ENCODE results near the gene ADAMTSL2. TPM values are rescaled to one million over a fixed set of nuclear protein-coding genes. Genes with fewer than 3 reads are reported as not detected.

The ADAMTSL2 gene
- total RNA-seq: not detected

DNA sequence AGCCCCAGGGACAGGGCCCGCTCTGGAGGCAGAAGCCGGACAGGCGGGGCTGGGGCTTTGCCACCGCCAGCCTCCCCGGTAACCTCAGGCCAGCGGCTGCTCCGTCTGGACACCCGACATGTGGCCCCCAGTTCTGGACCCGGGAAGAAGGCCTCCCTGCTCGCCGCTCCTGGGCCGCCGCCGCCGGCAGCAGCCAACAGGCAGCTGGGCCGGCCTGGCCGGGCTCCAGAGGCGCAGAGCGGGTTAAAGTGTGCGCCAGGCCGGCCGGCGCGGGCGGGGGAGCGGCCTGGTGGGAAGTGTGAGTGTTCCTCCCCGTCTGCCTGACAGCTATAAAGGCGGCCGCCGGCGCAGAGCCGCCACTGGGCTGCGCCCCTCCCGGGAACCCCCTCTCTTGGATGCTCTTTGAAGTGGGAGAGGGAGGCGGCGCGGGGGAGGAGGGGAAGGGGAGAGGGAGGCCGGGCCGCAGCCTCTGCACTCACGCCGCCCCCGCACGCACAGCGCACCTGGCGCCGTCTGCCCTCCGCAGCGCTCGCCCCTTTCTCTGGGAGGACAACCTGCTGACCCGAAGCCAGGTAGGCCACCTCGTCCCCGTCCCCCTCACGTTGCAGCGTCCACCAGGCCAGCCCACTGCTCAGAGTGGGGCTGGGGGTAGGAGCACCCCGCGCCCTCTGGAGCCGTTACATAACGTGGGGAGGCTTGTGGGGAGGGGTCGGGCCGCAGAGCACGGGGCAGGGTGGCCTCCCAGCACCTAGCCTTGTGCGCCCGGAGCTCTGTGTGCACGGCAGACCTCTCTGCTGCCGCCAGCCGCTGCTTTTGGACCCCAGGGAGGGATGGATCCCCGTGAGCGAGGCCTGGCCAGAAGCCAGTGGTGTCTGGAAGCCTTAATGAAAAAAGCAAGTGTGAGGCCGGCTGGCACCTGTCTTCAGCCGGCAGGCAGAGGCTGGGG, at the start of gene ADAMTSL2:
Gene ADAMTSL2 (plus strand): TSS at position 359 of the 946 bp plus-strand sequence. CDS start 2,009 bp downstream, outside the sequence.
- H3K27me3 Mint-ChIP-seq: peaks cover 26% of the 10 kb centered on the region
- no peaks in the 10 kb centered on the region for H3K9me3 Mint-ChIP-seq (ENCODE audit: low read depth)
- ATAC-seq: no peak
- no peaks in the 10 kb centered on the region for H3K4me1 Mint-ChIP-seq
- no peak for DNase-seq
- H3K36me3 Mint-ChIP-seq: no peaks in the 10 kb centered on the region
- H3K27ac Mint-ChIP-seq: no peak within 1 kb of the TSS
- CTCF ChIA-PET: no interaction called here
- no peak within 1 kb of the TSS for H3K4me3 Mint-ChIP-seq

DNA sequence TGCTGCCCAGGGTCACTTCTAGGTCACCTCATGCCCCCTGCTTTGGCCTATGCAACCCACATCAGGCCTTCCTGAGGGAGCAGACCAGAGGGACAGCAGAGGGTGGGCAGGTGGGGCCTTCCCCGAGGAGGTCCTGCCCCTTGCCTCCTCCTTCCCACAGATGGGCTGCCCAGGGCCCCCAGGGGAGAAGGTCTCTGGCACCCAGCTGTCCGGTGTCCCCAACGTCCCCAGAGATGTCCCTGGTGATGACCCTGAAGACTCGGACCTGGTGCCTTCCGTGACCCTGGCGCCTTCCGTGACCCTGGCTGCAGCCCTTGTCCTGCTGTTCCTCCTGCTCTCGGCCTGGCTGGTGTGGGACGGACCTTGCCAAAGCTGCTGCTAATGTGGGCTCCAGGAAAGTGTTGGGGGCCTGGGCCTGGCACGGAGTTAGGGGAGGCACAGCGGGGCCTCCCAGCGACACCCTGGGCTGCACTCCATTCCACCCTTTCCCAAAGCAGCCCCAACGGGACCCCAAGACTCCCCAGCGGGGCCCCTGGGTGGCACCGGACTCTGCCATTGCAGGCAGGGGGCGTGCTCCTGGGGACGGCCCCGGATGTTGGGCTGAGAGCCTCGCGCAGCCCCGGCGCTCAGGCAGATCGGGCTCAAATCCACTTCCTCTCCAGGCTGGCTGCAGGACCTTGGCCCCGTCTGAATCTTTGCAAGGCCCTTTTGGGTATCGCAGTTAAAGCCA, 48.8 kb upstream of the ADAMTSL2 start:
- no peak overlapping the region for H3K27ac Mint-ChIP-seq

DNA sequence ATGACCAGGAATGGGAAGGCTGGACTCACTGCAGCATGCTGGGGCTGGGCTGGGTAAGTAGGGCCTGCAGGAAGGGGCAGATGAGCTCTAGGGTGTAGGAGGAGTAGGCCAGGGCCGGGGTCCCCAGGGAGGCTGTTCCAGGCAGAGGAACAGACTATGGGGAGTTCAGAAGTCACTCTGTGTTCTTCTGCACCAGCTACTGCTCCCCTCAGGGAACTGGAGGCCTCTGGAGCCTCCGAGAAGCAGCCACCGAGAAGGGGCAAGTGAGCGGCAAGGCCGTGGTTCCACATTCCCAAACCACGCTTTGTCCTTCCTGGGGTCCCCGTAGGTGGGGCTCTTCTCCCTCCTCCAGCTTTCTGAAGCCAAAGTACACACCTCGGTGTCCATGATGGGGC, 47.2 kb upstream of the ADAMTSL2 start:
- Mint-ChIP-seq H3K9me3 (ENCODE audit: low read depth) (no peaks in the 10 kb centered on the region), H3K27me3 (peaks cover 5% of the 10 kb centered on the region), H3K36me3 (no peaks in the 10 kb centered on the region), H3K27ac (no peak overlapping the region), H3K4me3 (no peak overlapping the region), H3K4me1 (peaks cover 6% of the 10 kb centered on the region)
- ATAC-seq: no peak
- CTCF ChIA-PET: interaction anchor here (1.1 to 4.8 kb wide), 11 partner anchors 9 to 306 kb away, joined by 3 to 52 read pairs (median 6); partner anchors contain the start of genes CACFD1, REXO4 and STKLD1
- DNase-seq: no peak

More for the DNA sequence above, 48.8 kb upstream of the ADAMTSL2 start:
- Mint-ChIP-seq H3K4me1 (peaks cover 6% of the 10 kb centered on the region), H3K9me3 (ENCODE audit: low read depth) (no peaks in the 10 kb centered on the region), H3K27me3 (peaks cover 5% of the 10 kb centered on the region), H3K4me3 (no peak overlapping the region), H3K36me3 (no peaks in the 10 kb centered on the region)
- ATAC-seq (peak; percentile 57), DNase-seq (no peak)
- CTCF ChIA-PET: interaction anchor here (0.7 to 4.8 kb wide), 20 partner anchors 10 to 464 kb away, joined by 3 to 52 read pairs (median 4); partner anchors contain the start of genes REXO4, STKLD1, SURF1 and SURF2

DNA sequence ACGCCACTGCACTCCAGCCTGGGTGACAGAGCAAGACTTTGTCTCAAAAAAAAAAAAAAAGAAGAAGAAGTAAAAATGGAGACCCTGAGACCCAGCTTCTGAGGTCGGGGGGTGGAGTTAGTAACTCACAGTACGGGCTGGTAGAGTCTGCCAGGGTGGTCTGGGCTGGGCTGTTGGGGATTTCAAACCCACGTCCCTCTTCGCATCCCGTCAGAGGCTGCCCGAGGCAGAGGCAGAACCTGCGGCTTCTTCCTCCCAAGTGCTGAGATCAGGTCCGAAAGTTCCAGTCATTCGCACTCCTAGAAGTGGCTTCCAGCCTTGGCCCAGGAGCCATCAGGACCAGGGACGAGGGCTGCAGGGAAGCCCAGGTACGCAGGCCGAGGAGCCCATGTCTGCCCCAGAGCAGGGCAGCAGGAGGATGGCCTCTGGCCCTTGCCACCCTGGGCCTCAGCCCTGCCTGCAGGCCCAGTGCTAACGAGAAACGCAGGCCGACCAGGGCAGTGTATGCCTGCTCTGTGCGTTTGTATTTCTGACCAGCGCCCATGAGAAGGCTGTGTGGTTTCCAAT, 45.7 kb upstream of the ADAMTSL2 start:
- DNase-seq (no peak), ATAC-seq (no peak)
- H3K9me3 Mint-ChIP-seq (ENCODE audit: low read depth): no peaks in the 10 kb centered on the region
- H3K4me1 Mint-ChIP-seq: peaks cover 6% of the 10 kb centered on the region
- H3K27me3 Mint-ChIP-seq: peaks cover 5% of the 10 kb centered on the region
- no peaks in the 10 kb centered on the region for H3K36me3 Mint-ChIP-seq
- no peak overlapping the region for H3K4me3 Mint-ChIP-seq
- CTCF ChIA-PET: interaction anchor here (0.9 to 4.8 kb wide), 5 partner anchors 84 to 458 kb away, joined by 3 to 52 read pairs (median 3); no protein-coding TSS in a partner anchor
- H3K27ac Mint-ChIP-seq: no peak overlapping the region

DNA sequence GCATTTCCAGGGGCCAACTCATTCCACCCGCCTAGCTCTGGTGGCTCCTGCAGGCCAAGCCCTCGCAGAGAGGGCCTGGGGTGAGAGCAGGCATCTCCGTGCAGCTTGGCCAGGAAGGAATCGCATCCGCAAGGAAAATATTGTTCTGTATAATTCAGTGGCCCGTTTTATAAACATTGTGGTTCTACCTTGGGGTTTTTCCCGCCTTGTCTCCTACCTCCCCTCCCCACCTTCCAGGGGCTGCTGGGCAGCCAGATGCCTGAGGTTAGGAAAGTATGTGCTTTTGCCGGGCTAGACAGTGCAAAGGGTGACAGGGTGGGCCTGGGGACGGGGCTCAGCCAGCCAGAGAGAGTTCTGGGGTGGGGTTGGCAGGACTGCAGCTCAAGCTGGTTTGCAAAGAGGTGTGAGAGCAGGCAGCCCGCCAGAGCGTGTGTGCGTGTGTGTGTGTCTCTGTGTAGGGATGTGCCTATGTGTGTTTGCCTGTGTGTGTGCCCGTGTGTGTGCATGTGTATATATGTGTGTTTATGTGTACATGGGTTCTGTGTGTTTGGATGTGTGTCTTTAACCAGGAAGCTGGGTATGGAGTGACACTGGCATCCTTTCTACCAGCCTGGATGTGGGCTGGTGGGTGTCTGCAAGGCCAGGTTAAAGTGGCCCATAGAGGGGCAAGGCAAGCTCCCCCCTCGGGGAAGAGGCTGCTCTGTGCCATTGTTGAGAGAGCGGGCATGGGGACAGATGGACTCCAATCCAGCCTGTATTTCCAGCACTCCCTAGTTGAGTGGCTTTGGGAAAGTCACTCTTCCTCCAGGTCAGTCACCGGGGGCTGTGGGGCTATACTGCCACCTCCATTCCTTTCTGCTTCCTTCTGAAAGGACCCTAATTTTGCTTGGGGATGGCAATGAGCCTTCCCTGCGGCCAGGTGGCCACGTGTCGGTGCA, 45.0 kb upstream of the ADAMTSL2 start:
- H3K9me3 Mint-ChIP-seq (ENCODE audit: low read depth): no peaks in the 10 kb centered on the region
- H3K4me3 Mint-ChIP-seq: no peak overlapping the region
- DNase-seq (no peak), ATAC-seq (no peak)
- CTCF ChIA-PET: interaction anchor here (1.1 to 4.8 kb wide), 3 partner anchors 85 to 303 kb away, joined by 3 to 52 read pairs (median 3); no protein-coding TSS in a partner anchor
- H3K27me3 Mint-ChIP-seq: peaks cover 5% of the 10 kb centered on the region
- no peak overlapping the region for H3K27ac Mint-ChIP-seq
- no peaks in the 10 kb centered on the region for H3K36me3 Mint-ChIP-seq
- peaks cover 6% of the 10 kb centered on the region for H3K4me1 Mint-ChIP-seq

DNA sequence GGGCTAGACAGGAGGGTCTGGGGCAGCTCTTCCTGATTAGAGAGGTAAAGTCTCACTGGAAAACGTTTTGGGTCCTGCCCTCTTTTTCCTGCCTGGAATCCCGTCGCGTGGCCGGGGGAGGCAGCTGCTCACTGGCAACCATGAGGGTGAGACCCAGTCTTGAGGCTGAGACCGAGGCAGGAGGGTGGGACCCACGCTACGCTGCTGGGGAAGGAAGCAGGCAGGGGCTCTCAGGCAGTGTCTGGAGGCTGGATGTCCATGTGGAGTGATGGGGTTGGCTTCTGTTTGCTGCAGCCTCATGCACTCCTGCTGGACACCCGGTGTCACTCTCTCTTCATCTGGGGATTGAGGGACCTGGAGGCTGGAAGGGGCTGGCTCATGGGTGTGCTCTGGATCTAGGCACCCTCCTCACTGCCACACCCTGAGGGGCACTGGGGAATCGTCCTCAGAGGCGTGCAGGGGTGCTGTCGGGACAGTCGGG, 44.3 kb upstream of the ADAMTSL2 start:
- Mint-ChIP-seq H3K27me3 (peaks cover 5% of the 10 kb centered on the region), H3K9me3 (ENCODE audit: low read depth) (no peaks in the 10 kb centered on the region), H3K4me3 (no peak overlapping the region), H3K36me3 (no peaks in the 10 kb centered on the region), H3K27ac (no peak overlapping the region), H3K4me1 (peaks cover 6% of the 10 kb centered on the region)
- DNase-seq (no peak), ATAC-seq (no peak)
- CTCF ChIA-PET: interaction anchor here (0.8 to 4.8 kb wide), 2 partner anchors 303 to 858 kb away, joined by 3 to 52 read pairs; no protein-coding TSS in a partner anchor

DNA sequence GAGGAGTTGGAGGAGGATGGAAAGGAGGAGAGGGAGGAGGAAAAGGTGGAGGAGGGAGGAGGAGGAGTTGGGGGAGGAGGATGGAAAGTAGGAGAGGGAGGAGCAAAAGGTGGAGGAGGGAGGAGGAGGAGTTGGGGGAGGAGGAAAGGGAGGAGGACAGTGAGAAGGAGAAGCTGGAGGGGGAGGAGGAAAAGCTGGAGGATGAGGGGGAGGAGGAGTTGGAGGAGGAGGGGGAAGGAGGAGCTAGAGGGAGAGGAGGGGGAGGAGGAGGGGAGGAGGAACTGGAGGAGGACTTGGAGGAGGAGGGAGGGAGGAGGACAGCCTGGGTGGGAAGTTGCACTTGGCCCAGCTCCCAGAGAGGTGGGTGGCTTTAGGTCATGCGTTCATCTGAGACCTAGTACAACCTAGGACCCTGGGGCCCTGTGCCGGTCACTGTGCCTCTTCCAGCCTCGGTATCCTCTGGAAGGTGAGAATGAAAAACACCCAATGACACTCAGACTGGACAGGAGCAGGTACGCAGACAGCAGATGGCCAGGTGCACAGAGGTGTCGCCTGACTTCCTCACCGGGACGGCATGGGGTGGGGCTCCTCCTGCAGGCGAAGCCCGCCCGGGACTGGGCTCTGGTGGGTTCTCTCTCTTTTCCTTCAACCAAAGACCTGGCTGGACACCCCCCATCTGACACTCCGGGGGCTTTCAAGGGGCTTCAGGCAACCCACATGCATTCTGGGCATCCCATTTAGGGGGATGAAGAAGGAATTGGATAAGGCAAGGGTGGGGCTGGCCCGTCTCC, 43.4 kb upstream of the ADAMTSL2 start:
- H3K36me3 Mint-ChIP-seq: no peaks in the 10 kb centered on the region
- H3K4me1 Mint-ChIP-seq: peaks cover 4% of the 10 kb centered on the region
- H3K27ac Mint-ChIP-seq: no peak overlapping the region
- H3K4me3 Mint-ChIP-seq: no peak overlapping the region
- no peak for ATAC-seq
- DNase-seq: no peak
- no peaks in the 10 kb centered on the region for H3K9me3 Mint-ChIP-seq (ENCODE audit: low read depth)
- H3K27me3 Mint-ChIP-seq: peaks cover 5% of the 10 kb centered on the region
- CTCF ChIA-PET: interaction anchor here (0.8 kb wide), 1 partner anchor 857 kb away, joined by 3 read pairs; no protein-coding TSS in a partner anchor

DNA sequence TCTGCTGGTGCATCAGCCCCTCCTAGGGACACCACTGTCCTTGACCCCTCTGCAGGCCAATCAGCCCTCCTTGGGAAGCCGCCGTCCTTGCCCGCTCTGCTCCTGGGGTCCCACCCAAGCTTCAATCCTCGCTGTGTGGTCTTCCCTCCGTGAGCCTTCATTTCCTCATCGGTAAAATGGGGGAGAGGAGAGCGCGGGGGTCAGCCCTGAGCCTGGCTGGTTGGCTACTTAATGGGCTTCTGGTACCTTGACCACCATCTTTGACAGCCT, 42.9 kb upstream of the ADAMTSL2 start:
- H3K27me3 Mint-ChIP-seq: peaks cover 5% of the 10 kb centered on the region
- H3K36me3 Mint-ChIP-seq: no peaks in the 10 kb centered on the region
- no peak for DNase-seq
- H3K27ac Mint-ChIP-seq: no peak overlapping the region
- H3K4me3 Mint-ChIP-seq: no peak overlapping the region
- ATAC-seq: no peak
- no peaks in the 10 kb centered on the region for H3K9me3 Mint-ChIP-seq (ENCODE audit: low read depth)
- H3K4me1 Mint-ChIP-seq: no peaks in the 10 kb centered on the region
- CTCF ChIA-PET: no interaction called here

DNA sequence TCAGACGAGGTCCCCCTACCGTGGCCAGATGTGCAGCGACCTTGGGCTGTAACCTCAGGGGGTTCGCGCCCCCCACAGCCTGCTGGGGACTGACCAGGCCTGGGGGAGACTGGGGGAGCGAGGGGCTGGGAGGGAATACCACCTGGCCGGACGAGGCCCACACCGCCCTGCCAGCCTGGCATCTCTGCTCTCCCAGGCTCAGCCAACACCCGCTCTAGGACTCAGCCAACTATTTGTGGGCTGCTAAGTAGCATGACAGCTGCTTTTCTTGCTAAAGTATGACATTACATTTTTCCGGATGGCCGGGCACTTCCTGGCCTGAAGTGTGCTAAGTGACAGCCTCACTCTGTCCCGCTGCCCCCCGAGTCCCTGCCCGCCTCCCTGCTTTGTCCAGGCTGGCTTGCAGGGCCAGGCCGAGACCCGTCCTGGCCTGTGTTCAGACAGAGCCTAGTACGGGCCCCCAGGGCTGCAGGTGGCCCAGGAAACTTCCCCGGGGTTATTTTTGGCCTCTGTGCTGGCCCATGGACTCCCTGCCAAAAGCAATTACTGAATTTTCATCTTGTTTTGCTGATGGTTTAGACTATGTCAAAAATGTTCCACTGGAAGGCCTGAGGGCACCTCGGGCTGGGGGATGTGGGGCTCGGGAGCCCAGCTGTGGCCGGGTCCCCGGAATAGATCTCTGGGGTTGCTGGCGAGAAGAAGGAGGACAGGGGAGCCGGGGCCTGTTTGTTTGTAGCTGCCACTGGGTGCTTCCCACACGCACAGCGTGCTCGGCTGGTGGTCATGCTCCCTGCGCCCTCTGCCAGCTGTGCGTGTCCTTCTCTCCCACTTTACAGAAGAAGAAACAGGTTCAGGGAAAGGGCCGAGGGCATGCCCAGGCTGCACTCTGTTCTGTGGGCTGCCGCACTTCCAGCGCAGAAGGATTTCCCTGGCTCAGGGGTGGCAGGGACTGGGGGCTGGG, 42.2 kb upstream of the ADAMTSL2 start:
- peaks cover 5% of the 10 kb centered on the region for H3K27me3 Mint-ChIP-seq
- H3K9me3 Mint-ChIP-seq (ENCODE audit: low read depth): no peaks in the 10 kb centered on the region
- ATAC-seq (no peak), DNase-seq (no peak)
- H3K27ac Mint-ChIP-seq: no peak overlapping the region
- H3K4me1 Mint-ChIP-seq: no peaks in the 10 kb centered on the region
- H3K36me3 Mint-ChIP-seq: no peaks in the 10 kb centered on the region
- CTCF ChIA-PET: no interaction called here
- no peak overlapping the region for H3K4me3 Mint-ChIP-seq

DNA sequence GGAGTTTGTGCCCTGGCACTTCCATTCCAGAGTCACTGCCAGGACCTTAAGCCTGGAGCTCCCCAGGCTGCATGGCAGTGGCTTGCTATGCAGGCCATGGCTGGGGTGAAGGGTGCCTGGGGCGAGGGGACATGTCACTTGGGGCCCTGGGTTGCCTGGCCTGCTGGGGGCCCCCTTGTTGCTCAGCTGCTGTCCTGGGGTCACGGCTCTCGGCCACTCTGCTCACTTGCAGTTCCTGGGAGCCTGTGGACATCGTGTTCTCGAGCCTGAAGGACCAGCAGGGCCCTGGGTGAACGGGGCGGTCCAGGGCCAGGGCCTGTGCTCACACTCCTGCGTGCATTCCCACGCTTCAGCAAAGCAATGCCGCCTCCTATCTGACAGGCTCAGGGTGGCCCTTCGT, 41.1 kb upstream of the ADAMTSL2 start:
- CTCF ChIA-PET: no interaction called here
- Mint-ChIP-seq H3K9me3 (ENCODE audit: low read depth) (no peaks in the 10 kb centered on the region), H3K27me3 (peaks cover 5% of the 10 kb centered on the region), H3K36me3 (no peaks in the 10 kb centered on the region), H3K4me3 (no peak overlapping the region), H3K4me1 (no peaks in the 10 kb centered on the region), H3K27ac (no peak overlapping the region)
- no peak for ATAC-seq
- DNase-seq: no peak

DNA sequence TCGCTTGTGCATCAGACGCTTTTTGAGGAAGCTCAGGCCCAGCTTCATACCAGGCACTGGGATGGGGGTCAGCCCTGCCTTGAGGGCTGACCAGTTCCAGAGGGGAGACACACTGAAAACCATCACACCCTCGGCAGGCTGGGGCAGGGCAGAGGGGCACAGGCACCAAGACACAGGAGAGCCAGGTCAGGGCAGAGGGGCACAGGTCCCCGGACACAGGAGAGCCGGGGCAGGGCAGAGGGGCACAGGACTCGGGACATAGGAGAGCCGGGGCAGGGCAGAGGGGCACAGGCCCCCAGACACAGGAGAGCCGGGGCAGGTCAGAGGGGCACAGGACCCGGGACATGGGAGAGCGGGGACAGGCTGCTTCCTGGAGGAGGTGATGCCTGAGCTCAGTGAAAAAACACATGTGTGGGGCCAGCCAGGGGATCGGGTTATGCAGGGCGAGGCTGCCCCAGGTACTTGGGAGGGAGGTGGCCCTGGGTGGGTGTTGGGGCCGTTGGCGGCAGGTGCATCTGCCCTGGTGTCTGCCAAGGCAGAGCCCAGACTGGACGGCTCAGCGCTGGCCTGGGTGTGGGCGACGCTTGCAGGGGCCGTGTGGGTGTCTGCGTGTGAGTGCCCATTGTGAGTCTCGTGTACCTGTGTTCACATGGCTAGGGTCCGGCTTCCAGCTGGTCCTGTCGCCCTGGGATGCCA, 40.5 kb upstream of the ADAMTSL2 start:
- ATAC-seq (no peak), DNase-seq (no peak)
- no peaks in the 10 kb centered on the region for H3K4me1 Mint-ChIP-seq
- no peak overlapping the region for H3K27ac Mint-ChIP-seq
- peaks cover 5% of the 10 kb centered on the region for H3K27me3 Mint-ChIP-seq
- CTCF ChIA-PET: no interaction called here
- no peaks in the 10 kb centered on the region for H3K9me3 Mint-ChIP-seq (ENCODE audit: low read depth)
- H3K36me3 Mint-ChIP-seq: no peaks in the 10 kb centered on the region
- no peak overlapping the region for H3K4me3 Mint-ChIP-seq

Measured in activated CD8-positive, alpha-beta memory T cell treated with anti-CD3 and anti-CD28 coated beads, Interleukin-2, amount 10 ng/mL, durations not matched to agents 7 days and 5 days (primary cell).